Measurements from ENCODE around the gene BAG5.
A peak's percentile ranks its signal among the peaks of the same experiment; 100 is the strongest.

BAG5 gene

DNA sequence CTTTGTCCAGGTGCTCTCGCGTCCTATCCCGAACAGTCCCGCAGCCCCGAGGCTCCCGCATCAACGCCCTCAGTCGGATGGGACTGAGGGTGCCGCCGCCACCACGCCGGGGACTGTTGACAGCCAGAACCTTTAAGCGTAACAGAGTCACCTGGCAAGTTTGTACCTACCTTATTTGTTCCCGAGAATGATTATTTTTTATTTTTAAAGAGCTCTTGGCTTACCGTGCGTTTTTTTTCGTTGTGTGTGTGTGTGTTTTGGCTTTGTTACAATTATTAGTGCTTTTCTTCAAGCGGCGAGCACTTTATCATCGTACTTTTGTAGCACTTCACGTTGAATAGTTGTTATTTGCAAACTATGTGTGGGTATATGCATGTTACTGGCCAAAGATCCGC, 766 bp upstream of the BAG5 start:
- no peak for DNase-seq

DNA sequence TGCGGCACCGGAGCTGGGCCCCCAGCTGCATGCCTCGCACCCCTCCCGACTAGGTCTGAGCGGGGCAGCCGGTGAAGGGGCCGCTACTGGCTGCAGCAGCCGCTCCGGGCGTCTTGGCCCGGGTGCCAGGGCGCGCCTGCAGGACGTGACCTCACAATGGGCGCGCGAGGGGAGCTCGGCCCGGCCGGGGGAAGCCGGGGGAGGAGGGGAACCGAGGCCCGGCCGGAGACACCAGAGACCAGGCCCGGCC, 353 bp downstream of the BAG5 start:
- DNase-seq = no peak

DNA sequence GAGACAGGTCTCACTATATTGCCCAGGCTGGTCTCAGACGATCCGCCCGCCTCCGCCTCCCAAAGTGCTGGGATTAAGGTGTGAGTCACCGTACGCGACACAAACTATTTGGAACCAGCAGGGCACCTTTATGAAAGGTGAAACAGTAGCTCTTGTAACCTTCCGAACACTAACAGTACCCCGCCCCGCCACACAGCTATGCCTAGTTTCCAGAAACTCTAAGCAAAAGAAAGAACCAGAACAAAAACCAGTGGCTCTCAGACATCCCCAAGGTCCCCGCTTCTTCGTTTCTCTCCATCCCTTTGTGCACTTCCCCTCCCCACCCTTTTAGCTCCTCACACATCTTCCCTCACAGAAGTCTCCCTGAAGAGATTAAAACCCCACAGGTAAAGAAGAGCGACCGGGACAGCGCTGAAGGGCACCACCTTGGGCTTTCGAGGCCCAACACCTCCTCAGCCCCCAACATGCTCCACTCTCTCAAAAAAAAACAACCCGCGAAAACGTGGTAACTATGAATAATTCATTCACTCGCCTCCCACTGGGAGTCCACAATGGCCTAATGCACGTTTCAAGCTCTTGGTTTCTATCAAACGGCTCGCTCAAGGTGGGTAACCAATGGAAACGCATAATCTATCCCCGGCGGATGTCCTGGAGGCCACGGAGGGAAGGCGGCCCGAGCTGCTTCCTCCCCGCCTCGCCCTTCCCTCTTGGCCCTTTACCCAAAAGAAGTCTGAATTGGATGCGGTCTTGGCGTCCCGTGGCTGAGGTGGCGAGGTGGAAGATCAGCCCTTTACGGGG, 877 bp downstream of the BAG5 start:
- DNase-seq = no peak

DNA sequence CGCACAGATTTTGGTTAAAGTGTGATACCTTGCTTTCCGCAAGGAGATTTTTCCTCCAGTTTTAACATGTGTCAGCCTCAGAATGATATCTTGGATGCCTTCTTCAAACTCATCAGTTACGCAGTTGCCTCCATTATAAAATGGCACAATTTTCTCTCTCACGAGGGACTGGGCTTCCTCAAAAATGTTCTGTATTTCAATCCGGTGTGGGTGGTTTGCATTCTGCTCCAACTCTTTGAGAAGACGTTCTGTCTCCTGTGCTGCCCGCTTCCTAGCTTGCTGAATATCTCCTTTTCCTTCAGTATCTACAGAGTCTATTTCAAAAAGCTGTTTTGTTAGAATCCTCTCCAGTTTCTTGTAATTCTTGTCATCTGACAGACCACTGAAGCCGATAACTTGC, 1.8 kb downstream of the BAG5 start:
- no peak for DNase-seq

DNA sequence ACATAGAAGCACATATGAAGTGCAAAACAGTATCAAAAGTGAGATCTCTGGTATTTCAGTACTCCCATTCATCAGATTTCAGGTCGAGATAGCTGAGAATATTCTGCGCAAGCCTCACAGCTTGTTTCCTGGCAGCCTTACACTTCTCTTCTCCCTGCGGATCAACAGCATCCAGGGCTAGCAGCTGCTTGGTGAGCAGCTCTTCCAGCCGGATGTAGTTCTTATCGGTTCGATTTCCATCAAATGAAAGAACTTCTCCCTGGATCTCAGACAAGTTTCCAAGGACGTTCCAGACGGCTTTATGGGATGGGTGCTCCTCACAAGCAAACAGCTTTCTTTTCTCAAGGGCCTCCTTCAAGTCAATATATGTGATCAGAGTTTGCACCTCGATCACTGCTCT, 2.7 kb downstream of the BAG5 start:
- no peak for DNase-seq

DNA sequence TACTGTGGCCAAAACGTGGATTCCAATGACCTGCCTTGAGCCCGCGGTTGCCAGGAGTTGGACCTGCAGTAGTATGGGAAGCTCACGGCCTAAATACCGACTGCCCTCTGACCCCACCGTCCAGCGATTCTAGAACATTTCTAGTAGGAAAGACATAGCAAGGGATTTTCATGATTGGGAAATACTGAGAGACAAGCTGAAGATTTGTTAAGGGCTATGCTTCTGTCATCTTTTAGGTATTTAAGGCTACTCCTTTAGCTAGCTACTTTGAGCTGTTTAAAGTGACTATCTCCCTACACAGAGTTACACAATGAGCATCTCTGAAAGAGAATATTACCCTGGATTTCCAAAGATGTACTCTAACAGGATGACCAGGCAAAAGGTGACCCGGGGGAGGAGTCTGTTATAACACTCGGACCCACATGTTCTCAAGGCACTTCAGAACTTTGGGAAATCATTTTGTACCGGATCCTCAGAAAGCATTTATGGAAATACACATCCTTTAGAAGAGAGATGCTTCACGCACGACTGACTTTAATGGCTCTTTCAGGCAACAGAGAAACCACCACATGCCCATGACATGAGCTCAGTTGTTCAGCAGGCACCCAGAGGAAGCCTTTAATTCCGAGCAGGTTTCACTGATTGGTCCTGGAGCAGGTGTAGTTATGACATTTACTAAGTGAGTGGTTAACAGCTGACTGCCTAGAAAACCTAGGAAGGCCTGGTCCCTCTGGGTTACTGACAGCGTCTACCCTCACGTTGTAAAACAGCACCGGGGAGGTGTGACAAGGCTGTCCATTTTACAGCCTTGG, 4.2 kb downstream of the BAG5 start:
- no peak for DNase-seq

DNA sequence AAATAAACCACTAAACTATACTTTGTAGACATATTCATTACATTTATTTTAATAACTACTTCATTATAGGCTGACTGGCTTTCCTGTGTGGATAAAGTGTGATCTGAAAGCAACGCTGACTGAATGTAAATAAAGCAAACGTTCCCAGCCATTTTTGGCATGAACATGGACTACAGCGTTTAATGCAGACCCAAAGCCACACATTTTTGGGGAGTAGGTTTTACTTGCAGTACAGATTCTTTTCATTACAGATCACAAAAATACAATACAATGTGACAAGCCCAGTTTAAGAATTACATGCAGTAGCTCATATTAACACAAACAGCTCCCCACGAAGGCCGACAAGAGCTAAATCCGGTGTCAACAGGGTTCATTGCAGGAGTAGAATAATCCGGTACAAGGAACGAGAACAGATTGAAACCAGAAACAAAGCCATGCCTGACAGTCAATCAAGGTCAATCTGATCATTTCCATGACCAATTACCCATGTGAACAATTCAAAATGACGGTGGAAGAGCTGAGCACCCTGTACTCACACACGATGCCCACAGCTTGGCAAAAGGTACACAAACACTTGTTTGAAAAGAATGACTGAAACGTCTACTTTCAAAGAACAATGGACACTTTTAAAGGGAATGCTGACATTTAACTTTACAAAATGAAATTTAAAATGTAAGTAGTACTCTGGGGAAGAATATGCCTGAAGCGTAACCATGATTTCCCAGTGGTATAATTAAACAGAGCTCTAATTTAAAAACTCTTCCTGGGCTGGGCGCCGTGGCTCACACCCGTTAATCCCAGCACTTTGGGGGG, 5.3 kb downstream of the BAG5 start:
- no peak for DNase-seq

DNA sequence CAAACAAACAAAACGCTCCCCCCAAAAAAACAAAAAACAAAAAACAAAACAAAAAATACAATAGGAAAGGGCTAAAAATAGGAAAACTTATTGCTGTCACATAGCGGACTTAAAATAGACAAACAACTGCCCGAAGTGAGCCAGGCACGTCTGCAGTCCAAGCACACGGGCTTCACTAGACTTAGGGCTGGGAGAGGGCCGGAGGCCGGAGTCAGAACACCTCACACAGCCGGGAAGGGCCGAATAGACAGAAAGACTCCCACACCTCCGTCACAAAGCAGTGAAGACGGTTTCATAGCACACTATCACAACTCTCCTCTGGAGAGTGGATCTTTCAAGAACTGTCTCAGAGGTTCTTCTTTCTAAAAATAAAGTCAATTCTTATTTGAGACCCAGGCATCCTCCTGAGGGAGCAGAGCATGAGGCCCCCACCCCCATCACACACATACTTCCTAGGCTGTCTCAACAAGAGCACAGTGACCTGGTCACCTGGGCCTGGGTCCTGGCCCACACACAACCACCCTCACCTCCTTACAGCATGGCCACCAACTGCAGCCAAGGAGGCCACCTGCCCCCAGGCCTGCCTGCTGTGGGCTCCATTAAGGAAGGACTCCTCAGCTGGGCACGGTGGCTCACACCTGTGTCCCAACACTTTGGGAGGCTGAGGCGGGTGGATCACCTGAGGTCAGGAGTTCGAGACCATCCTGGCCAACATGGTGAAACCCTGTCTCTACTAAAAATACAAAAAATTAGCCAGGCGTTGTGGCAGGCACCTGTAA, 6.7 kb downstream of the BAG5 start:
- no peak for DNase-seq

DNA sequence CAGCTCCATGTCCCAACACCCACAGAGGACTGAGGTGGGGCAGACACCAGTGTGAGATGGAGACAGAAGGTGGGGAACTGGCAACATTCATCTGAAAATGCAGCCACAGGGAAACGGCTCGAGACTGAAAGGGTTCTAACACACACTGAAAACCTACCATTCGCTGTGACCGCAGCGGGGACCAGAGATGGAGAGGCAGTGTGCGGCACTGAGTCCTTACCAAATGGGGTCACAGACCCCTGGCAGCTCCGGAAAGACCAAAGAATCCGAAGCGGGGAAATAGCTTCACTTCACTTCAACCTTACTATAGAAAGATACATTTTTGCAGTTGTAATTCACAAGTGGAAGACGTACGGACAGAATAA, 9.6 kb downstream of the BAG5 start:
- DNase-seq = no peak

DNA sequence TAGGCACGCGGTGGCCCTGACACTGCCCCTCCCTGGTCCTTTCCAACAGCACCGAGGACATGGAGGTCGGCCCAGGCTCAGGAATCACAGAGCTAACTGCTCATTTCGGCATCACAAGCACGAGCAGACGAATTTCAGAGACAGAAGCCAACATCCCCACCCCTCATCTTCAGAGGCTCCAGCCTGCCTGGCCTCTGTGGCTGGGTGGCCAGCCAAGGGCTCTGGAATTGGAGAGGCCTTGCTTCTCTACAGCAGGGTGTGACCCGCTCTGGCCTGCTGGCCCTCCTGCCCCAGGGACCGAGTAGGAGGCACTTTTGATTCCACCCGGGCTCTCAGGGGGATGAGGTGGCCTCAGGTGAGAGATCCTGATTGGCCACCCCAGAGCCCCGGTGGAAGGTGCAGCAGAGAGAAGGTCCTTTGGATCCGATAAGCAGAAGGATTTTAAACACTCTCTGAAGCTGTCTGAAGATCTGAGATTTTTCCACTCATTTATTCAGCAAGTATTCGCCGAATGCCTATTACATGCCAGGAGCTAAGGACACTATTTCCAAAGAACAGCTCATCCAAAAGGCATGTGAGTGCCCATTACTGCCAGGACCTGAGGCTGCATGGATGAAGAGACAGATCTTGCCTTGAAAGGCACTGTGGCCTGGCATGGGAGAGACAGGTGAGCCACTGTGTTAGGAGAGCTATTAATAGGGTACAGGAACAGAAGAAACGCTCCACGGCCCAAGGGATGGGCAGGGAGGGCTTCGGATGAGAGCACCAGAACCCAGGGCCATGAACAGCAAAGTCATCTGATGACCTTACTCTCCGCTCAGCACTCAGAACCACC, 10.2 kb downstream of the BAG5 start:
- no peak for DNase-seq

DNA sequence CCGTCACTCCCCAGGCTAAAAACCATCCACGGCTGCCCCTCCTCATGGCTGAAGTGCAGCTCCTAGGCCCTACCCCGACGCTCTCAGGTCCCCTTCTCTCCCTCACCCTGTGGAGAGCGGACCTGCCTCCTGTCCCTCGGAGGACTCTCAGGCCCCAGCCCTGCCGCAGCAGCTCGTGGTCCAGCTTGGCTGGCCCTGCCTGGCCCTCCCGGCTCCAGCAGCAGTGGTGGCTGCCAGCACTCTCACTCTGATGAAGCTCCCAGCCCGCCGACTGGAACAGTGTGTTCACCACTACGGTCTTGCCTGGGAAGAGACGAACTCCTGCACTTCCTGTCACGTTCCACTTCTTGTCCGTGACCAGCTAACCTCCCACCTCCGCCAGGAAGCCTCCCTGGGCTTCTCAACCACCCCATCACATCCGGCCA, 11.1 kb downstream of the BAG5 start:
- no peak for DNase-seq

DNA sequence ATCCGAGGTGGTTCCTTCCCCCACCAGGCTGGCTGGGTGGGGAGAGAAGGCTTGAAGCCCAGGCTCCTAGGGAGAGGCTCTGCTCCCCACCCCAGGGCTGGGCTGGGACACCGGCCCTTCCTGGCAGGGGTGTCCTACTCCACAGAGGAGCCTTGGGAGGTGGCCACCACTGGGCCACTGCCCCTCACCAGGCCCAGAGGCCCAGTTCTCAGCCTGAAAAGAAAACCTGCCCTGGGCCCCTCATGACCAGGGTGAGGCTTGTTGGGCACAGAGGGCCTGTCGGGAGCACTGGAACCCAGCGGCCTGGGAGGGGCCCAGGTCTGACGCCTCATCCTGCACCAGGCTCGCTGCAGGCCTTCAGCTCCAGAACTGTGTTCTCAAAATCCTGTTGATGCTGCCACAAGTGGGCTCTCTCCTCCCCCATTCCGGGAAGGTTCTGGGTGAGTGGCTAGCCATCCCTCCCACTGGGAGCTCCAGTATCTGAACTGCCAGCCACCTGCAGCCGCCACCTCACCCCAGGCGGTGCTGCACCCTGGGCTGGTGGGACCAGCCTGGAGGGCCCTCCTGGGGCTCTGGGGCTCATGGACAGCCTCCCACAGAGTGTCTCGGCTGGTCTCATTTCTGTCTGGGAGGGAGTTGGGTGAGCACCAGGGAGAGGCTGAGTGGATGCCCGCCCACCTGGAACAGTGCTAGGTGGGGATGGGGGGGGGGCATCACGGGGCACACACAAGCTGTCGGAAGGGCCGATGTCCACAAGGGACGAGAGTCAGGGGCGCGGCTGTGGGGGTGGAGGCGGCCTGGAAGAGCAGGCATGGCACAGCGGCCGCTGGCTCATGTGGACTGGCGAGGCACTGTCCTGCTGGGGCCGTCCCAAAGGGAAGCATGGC, 11.8 kb downstream of the BAG5 start:
- DNase-seq = no peak

DNA sequence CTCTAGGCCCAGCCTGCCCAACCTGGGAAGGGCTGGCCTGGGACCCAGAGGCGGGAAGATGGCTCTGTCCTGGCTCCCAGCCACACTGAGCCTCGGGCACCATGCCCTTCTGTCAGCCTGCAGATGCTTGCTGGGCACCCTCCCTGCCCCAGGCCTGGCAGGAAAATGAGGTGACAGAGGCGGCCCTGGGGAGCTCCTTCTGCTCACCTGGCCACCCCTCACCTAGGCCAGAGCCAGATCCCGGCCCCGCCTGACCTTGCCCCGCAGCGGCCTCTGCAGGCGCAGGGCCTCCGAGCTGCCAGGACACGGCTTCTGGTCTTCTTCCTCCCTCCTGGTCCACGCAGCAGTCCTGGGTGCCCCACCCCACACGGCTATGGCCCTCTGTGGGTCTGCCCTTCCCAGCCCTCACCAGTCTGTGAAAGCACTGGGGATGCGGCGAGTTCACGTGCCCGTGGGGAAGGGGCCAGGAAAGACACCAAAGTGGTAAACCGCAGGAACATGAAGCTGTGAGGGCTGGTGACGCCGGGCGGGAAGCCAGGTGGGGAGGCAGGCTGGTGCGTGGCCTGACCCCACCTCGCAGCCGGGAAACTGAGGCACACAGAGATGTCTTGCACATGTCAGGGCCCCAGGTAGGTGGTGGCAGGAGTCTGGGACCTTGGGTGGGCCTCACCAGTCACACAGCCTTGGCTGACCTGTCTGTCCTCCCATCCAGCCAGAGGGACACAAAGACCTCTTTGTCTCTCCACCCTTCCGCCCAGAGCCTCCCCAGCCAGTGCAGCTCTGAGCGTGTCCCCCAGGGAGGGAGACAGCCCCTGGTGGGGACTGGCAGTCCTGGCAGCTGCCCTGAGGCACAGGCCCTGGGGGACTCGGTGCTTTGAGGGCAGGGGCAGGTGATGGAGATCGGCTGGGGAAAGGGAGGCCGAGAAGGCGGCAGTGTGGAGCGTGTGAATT, 12.8 kb downstream of the BAG5 start:
- no peak for DNase-seq

DNA sequence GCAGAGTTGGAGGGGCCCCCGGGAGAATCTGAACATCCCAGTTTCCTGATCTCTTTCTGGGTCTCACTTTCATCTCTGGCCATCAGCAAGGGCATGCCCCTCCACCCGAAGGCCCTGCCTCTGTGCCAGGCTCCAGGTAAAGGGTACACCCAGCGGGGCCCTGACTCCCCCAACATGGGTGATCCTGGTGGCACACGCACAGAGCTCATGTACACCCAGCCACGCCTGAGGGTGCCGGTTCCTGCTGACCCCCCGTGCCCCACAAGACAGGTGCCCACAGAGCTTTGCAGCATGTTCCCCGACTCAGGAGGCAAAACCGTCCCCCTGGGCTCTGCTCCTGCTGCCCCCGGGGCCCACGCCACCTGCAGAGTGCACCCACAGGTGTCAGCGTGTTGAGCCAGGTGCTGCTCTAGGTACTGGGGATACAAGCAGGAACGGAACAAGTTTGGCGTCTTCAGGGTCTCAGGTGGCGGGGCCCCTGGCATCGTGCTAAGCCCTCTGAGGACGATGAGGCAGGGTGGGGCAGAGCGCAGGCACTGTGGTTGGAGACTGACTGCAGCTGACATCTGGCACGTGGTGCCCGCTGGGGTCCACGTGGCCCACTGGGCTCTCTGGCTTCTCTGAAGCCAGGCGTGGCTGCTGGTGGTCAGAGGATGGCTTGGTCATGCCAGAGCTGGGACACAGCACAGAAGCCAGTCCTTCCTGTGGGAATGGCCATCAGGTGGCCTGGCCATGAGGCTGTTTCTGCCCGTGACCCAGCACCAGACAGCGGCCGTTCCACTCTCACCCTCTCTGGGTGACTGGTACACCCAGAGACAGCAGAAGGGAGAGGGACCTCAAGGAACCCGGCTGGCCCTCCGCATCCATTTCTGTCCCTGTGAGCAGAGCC, 13.8 kb downstream of the BAG5 start:
- DNase-seq = no peak

DNA sequence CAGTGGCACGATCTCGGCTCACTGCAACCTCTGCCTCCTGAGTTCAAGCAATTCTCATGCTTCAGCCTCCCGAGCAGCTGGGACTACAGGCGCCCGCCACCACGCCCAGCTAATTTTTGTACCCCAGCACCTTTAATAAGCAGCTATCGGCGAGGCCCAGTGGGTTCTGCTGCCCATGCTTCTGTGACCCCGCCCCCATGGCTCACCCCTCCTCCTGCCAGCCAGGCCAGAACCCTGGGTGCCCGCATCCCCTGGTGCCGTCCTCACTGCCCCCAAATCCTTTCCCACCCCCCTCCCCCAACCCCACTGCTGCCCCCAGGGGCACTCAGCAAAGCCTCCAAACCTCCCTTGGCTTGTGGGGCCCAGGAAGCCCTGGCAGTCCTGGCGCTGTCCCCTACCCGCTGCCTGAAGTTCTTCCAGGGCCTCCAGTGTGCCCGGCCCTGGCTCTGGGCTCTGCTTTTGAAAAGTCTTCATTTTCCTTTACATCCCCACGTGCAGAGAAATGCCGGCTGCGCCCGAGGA, 14.5 kb downstream of the BAG5 start:
- DNase-seq = no peak

DNA sequence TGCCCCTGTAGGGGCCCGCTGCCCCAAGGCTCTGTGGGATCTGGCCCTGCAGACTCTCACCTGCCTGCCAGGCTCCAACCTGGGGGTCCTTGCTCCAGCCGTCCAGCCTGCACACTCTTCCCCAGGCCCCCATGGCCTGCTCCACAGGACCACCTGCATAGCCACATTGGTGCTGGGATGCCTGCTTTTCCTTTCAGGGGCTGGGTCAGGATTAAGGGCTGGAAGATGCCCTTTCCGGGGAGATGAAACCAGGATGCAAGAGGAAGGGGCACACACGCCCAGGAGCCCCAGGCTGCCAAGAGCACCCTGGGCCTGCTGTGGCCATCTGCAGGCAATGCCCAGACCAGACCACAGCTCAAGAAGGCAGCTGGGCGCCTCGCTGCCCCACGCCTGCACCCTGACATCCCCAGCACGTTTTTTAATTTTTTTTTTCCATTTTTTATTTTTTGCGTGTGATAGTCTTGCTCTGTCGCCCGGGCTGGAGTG, 15.0 kb downstream of the BAG5 start:
- DNase-seq = no peak

DNA sequence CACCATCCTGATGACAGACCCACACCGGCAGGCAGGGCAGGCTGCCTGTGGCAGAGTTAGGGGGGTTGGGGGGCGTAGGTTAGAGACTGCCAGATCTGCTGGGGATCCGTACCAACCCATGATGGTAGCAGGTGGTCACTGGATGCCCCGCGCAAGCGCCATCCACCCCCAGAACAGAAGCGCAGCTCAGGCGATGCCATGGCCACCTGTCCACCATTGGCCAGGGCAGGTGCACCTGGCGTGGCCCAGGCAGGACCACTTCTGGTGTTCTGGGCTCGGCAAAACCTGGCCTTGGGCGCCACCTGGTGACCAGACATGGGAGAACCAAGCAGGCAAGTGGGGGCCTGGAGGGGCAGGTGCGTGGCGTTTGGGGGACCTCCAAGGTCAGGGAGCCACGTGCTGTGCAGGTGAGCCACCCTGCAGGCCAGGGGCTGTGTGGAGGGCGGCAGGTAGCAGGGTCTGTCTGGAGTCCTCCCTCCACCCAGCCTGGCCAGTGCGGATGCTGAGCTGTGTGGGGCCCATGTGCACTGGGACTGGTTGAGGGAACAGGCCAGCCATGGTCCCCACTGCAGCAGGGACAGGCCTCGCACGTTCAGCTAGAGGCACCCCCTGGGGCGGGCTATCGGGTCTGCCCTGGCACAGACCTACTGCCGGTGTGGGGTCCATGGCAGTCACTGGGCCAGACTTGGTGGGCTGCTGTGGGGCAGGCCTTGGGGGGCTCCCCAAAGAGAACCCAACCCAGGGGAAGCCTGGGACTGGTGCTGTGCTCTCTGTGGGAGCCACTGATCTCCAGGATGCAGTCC, 15.6 kb downstream of the BAG5 start:
- peak; percentile 85 for DNase-seq
